Adrenal gland (tissue), 5 donors: ENCODE results near the gene TMEM121.

Experiments used
- POLR2A ChIP-seq, 2 donors: fragments of 450-650 bp; IDR thresholded peaks; one replicate each; pipeline ENCODE4 v1.6.1; 2017; ENCODE audit warnings: antibody characterized with exemption in 2 of 2, mild to moderate bottlenecking in 2 of 2, moderate library complexity in 1 of 2
- TF ChIP-seq, protein P1 (sequence below), 6 experiments: fragments of 450-650 bp in 4 of 6; fragments of 200-600 bp in 2 of 6; sonication (generic) in 1 of 6; IDR thresholded peaks; 1 replicate in 5 of 6; 2 replicates in 1 of 6; pipeline versions ENCODE4 v1.5.1 to v1.8.0; 2016 to 2021; ENCODE audit warnings: antibody characterized with exemption in 6 of 6, mild to moderate bottlenecking in 2 of 6, moderate library complexity in 1 of 6
- donor health status: DM: no; HTN: no; CAD: no.

DNA sequence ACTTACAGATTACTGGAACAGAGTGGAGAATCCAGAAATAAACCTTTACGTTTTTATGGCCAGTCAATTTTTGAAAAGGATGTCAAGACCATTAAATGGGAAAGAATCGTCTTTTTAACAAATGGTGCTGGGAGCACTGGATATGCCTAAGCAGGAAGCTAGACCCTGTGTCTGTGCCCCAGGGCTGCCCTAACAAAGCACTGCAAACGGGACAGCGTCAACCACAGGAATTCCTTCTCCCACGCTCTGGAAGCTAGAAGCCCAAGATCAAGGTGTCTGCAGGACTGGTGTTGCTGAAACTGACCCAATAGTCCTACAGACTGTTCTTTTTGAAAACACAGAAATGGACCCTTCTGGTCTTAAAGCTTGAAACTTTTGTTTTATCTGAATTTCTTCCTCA is 9.3 kb upstream of the TMEM121 start:
- TF ChIP-seq, protein P1, sequence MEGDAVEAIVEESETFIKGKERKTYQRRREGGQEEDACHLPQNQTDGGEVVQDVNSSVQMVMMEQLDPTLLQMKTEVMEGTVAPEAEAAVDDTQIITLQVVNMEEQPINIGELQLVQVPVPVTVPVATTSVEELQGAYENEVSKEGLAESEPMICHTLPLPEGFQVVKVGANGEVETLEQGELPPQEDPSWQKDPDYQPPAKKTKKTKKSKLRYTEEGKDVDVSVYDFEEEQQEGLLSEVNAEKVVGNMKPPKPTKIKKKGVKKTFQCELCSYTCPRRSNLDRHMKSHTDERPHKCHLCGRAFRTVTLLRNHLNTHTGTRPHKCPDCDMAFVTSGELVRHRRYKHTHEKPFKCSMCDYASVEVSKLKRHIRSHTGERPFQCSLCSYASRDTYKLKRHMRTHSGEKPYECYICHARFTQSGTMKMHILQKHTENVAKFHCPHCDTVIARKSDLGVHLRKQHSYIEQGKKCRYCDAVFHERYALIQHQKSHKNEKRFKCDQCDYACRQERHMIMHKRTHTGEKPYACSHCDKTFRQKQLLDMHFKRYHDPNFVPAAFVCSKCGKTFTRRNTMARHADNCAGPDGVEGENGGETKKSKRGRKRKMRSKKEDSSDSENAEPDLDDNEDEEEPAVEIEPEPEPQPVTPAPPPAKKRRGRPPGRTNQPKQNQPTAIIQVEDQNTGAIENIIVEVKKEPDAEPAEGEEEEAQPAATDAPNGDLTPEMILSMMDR (IDR thresholded peaks at IDR 0.05) = no peak
- TF ChIP-seq POLR2A (IDR thresholded peaks at IDR 0.05) = no peak
